KMS-11 (cell line): ENCODE measurements around the gene PDXK.

Experiments used
- H2AFZ ChIP-seq: fragments of 200-600 bp; sonication (generic); 2 replicates; pipeline ENCODE4 v1.6.1; 2016; ENCODE audit warnings: antibody characterized with exemption, mixed run types, low read depth
- H3K27ac ChIP-seq: fragments of 200-600 bp; sonication (generic); 2 replicates; pipeline ENCODE4 v1.6.1; 2016; ENCODE audit warnings: mild to moderate bottlenecking, mixed run types
- H3K27me3 ChIP-seq: fragments of 200-600 bp; sonication (generic); 2 replicates; pipeline ENCODE4 v1.6.1; 2017; ENCODE audit warnings: mild to moderate bottlenecking, low read depth, mixed run types, moderate library complexity; ENCODE audit not compliant: insufficient read depth
- H3K36me3 ChIP-seq: fragments of 200-600 bp; sonication (generic); 2 replicates; pipeline ENCODE4 v1.6.1; 2017; ENCODE audit warnings: mild to moderate bottlenecking, mixed run types; ENCODE audit not compliant: insufficient read depth
- H3K4me1 ChIP-seq: fragments of 200-600 bp; sonication (generic); 2 replicates; pipeline ENCODE4 v1.6.1; 2016; ENCODE audit warnings: mild to moderate bottlenecking, low read depth, mixed run types; ENCODE audit not compliant: poor library complexity, severe bottlenecking
- H3K4me2 ChIP-seq: fragments of 200-600 bp; sonication (generic); 2 replicates; pipeline ENCODE4 v1.7.0; 2016; ENCODE audit warnings: mild to moderate bottlenecking, mixed run types
- H3K4me3 ChIP-seq: fragments of 200-600 bp; sonication (generic); IDR thresholded peaks from 2 replicates; pipeline ENCODE4 v1.6.1; 2017; ENCODE audit warnings: low read depth, low read length, mixed read lengths; ENCODE audit not compliant: insufficient read depth
- H3K79me2 ChIP-seq: fragments of 200-600 bp; sonication (generic); 2 replicates; pipeline ENCODE4 v1.6.1; 2016; ENCODE audit warnings: low read depth, mixed run types; ENCODE audit not compliant: insufficient read depth
- H3K9ac ChIP-seq: fragments of 200-600 bp; sonication (generic); 2 replicates; pipeline ENCODE4 v1.6.1; 2016; ENCODE audit warnings: mild to moderate bottlenecking, mixed run types
- H4K20me1 ChIP-seq: fragments of 200-600 bp; sonication (generic); 2 replicates; pipeline ENCODE4 v1.6.1; 2016; ENCODE audit warnings: mild to moderate bottlenecking, mixed run types; ENCODE audit not compliant: insufficient read depth
- TF ChIP-seq, protein P1 (sequence below): fragments of 200-600 bp; sonication (generic); conservative IDR thresholded peaks from 2 replicates; pipeline ENCODE4 v1.6.1; 2017; ENCODE audit warnings: low read depth, mild to moderate bottlenecking, antibody characterized with exemption, low read length, moderate library complexity, mixed read lengths

The PDXK gene

DNA sequence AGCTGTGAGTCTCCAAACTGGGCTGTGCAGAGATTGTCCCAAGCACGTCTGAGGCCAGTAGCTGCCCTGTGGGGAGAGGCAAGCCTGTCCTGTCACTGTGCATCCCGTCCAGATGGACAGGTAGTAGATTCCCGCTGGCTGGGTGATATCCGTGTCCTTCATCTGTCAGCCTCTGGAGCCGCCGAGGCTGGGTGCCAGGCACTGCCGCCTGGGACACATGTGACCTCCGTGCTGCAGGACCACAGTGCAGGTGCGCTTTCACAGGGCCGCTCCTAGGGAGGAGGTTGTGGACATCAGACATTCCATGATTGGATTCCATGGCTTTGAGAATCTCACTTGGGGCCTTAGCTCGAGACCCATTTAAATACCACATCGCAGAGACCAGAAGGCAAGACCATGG is 4.7 kb downstream of the PDXK start:
- Histone ChIP-seq H3K27ac (no peak overlapping the region), H2AFZ (no peak overlapping the region), H4K20me1 (peaks cover 12% of the 10 kb centered on the region; the same call in 1 of the 2 replicates), H3K4me2 (no peak overlapping the region), H3K4me3 (no peak overlapping the region), H3K9ac (no peak overlapping the region), H3K4me1 (peaks cover 24% of the 10 kb centered on the region), H3K27me3 (no peaks in the 10 kb centered on the region), H3K36me3 (no peaks in the 10 kb centered on the region), H3K79me2 (peaks cover 75% of the 10 kb centered on the region)
- TF ChIP-seq, protein P1, sequence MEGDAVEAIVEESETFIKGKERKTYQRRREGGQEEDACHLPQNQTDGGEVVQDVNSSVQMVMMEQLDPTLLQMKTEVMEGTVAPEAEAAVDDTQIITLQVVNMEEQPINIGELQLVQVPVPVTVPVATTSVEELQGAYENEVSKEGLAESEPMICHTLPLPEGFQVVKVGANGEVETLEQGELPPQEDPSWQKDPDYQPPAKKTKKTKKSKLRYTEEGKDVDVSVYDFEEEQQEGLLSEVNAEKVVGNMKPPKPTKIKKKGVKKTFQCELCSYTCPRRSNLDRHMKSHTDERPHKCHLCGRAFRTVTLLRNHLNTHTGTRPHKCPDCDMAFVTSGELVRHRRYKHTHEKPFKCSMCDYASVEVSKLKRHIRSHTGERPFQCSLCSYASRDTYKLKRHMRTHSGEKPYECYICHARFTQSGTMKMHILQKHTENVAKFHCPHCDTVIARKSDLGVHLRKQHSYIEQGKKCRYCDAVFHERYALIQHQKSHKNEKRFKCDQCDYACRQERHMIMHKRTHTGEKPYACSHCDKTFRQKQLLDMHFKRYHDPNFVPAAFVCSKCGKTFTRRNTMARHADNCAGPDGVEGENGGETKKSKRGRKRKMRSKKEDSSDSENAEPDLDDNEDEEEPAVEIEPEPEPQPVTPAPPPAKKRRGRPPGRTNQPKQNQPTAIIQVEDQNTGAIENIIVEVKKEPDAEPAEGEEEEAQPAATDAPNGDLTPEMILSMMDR = no peak

- Histone ChIP-seq H3K36me3 (no peaks in the 10 kb centered on the region), H2AFZ (no peak overlapping the region), H3K27ac (no peak overlapping the region), H3K4me2 (no peak overlapping the region), H3K79me2 (peaks cover 64% of the 10 kb centered on the region), H3K9ac (no peak overlapping the region), H4K20me1 (no peaks in the 10 kb centered on the region), H3K4me3 (no peak overlapping the region), H3K4me1 (peaks cover 4% of the 10 kb centered on the region), H3K27me3 (no peaks in the 10 kb centered on the region)
- TF ChIP-seq, protein P1 = no peak
Observed at GRCh38 chr21:43726686-43727518, 8.0 kb downstream of the PDXK start.

DNA sequence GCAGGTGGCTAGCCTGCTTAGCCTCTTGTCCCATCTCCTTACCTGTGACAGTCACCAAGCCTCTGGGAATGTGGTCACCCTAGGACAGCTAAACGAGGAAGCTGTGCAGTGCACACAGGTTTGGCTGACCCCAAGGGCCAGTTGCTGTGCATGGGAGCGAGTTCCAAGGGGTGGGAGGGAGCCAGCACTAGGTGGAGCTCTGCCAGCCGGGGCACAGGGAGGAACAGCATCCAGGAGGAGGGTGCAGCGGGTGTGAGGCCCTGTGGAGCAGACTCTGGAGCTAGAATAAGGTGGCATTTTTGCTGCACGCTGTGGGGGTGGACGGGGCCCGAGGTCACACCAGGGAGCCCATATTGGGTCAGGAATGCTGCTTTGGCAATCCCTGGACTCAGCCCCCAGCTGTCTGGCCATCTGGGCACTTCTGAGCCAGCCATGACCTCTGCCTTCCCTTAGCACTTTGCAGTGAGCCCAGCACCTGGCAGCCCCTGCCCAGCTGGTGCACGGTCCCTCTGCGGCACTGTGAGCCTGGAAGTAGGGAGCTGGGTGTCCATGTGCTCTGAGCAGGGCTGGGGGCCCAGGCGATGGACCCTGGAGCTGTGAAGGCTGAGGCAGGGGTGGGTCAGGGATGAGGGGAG is 8.7 kb downstream of the PDXK start:
- TF ChIP-seq, protein P1 = no peak
- Histone ChIP-seq H3K9ac (no peak overlapping the region), H4K20me1 (no peaks in the 10 kb centered on the region), H3K4me3 (no peak overlapping the region), H3K36me3 (no peaks in the 10 kb centered on the region), H3K4me2 (no peak overlapping the region), H3K27ac (no peak overlapping the region), H2AFZ (no peak overlapping the region), H3K4me1 (no peaks in the 10 kb centered on the region), H3K79me2 (peaks cover 57% of the 10 kb centered on the region), H3K27me3 (no peaks in the 10 kb centered on the region)

DNA sequence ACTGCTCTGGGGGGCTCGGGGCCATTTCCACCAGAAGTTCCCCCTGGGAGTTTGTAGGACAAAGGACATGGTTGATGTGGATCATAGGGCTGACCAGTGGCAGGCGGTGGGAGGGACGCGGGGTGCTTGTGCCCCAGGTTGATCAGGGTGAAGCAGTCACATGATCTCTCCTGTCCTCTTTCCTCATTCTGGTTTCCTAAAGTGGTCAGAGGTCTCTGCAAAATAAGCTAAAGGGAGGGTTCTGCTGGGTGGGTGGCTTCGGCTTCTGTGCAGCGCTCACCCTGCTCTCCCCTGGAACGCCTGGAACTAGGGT is 9.2 kb downstream of the PDXK start:
- Histone ChIP-seq H3K4me3 (no peak overlapping the region), H3K79me2 (peaks cover 56% of the 10 kb centered on the region), H3K4me2 (no peak overlapping the region), H2AFZ (no peak overlapping the region), H3K27me3 (no peaks in the 10 kb centered on the region), H3K27ac (no peak overlapping the region), H3K4me1 (no peaks in the 10 kb centered on the region), H4K20me1 (no peaks in the 10 kb centered on the region), H3K9ac (no peak overlapping the region), H3K36me3 (no peaks in the 10 kb centered on the region)
- TF ChIP-seq, protein P1 = no peak
